HEK293 (cell line): ENCODE measurements around the gene CXXC5.
A peak's percentile ranks its signal among the peaks of the same experiment; 100 is the strongest.

Source experiments
- CTCF ChIA-PET: fragments of 350-600 bp; formaldehyde crosslinking; extraction: SDS; loops from one replicate; lab custom pipeline; 2021; ENCODE audit warnings: antibody characterized with exemption; lab: Yijun Ruan, JAX
- POLR2A ChIA-PET: fragments of 300-600 bp; formaldehyde crosslinking; extraction: SDS; loops from one replicate; lab custom pipeline; 2020; ENCODE audit warnings: antibody characterized with exemption, inconsistent platforms; lab: Yijun Ruan, JAX
- H3K27ac ChIP-seq: fragments of 200-500 bp; sonication (Bioruptor generic); 2 replicates; pipeline ENCODE4 v1.5.1; 2014; ENCODE audit warnings: low read depth, low read length, control low read depth, inconsistent platforms; ENCODE audit errors: extremely low read depth
- H3K36me3 ChIP-seq, 2 experiments: fragments of 200-500 bp in 1 of 2; sonication (Bioruptor generic) in 1 of 2; 1 replicate in 1 of 2; 2 replicates in 1 of 2; pipeline ENCODE4 v1.5.1; 2014 to 2017; ENCODE audit warnings: inconsistent platforms in 2 of 2, low read length in 2 of 2; ENCODE audit not compliant: control insufficient read depth in 2 of 2, insufficient read depth in 1 of 2
- H3K4me1 ChIP-seq: fragments of 200-500 bp; sonication (Bioruptor generic); 2 replicates; pipeline ENCODE4 v1.5.1; 2014; ENCODE audit warnings: mild to moderate bottlenecking, low read length, inconsistent platforms; ENCODE audit not compliant: control insufficient read depth, insufficient read depth
- H3K4me3 ChIP-seq: 2 replicates; pipeline ENCODE4 v1.5.1; 2011; ENCODE audit warnings: low read depth, mild to moderate bottlenecking, control low read depth, low read length, moderate library complexity
- H3K9me3 ChIP-seq: fragments of 200-500 bp; sonication (Bioruptor generic); 2 replicates; pipeline ENCODE4 v1.5.1; 2014; ENCODE audit warnings: low read depth, low read length, inconsistent platforms; ENCODE audit not compliant: control insufficient read depth, insufficient read depth
- AEBP2 ChIP-seq: fragments of 450-650 bp; formaldehyde crosslinking; IDR thresholded peaks from 2 replicates; pipeline ENCODE4 v1.5.1; 2016; ENCODE audit warnings: missing biosample characterization, missing genetic modification characterization, borderline replicate concordance
- ELK4 ChIP-seq: IDR thresholded peaks from 2 replicates; pipeline ENCODE4 v1.6.1; 2011; ENCODE audit warnings: mild to moderate bottlenecking, low read depth, low read length, borderline replicate concordance
- GLIS1 ChIP-seq: fragments of 450-650 bp; formaldehyde crosslinking; IDR thresholded peaks from 2 replicates; pipeline ENCODE4 v1.5.1; 2016; ENCODE audit warnings: missing biosample characterization, missing genetic modification characterization
- GLIS2 ChIP-seq: fragments of 450-650 bp; formaldehyde crosslinking; IDR thresholded peaks from 2 replicates; pipeline ENCODE4 v1.5.1; 2016; ENCODE audit warnings: missing biosample characterization, missing genetic modification characterization
- MYNN ChIP-seq: fragments of 450-650 bp; formaldehyde crosslinking; IDR thresholded peaks from 2 replicates; pipeline ENCODE4 v1.5.1; 2016; ENCODE audit warnings: missing biosample characterization, missing genetic modification characterization, borderline replicate concordance
- PBX3 ChIP-seq: sonication (generic); formaldehyde crosslinking; IDR thresholded peaks from 2 replicates; pipeline ENCODE4 v1.8.1; 2022; ENCODE audit warnings: mild to moderate bottlenecking, moderate library complexity, missing genetic modification reagents
- PRDM1 ChIP-seq: fragments of 450-650 bp; formaldehyde crosslinking; IDR thresholded peaks from 2 replicates; pipeline ENCODE4; 2016; ENCODE audit warnings: missing biosample characterization, missing genetic modification characterization
- REST ChIP-seq: fragments of 450-650 bp; formaldehyde crosslinking; IDR thresholded peaks from 2 replicates; pipeline ENCODE4 v1.5.1; 2016; ENCODE audit warnings: missing biosample characterization, missing genetic modification characterization
- SP2 ChIP-seq: fragments of 450-650 bp; formaldehyde crosslinking; IDR thresholded peaks from 2 replicates; pipeline ENCODE4 v1.5.1; 2016; ENCODE audit warnings: missing biosample characterization, missing genetic modification characterization
- ZIC2 ChIP-seq: fragments of 450-650 bp; formaldehyde crosslinking; IDR thresholded peaks from 2 replicates; pipeline ENCODE4 v1.5.1; 2016; ENCODE audit warnings: missing biosample characterization, missing genetic modification characterization
- ZNF175 ChIP-seq: fragments of 450-650 bp; formaldehyde crosslinking; IDR thresholded peaks from 2 replicates; pipeline ENCODE4 v1.5.1; 2016; ENCODE audit warnings: missing biosample characterization, missing genetic modification characterization
- ZNF19 ChIP-seq: fragments of 450-650 bp; formaldehyde crosslinking; IDR thresholded peaks from 2 replicates; pipeline ENCODE4; 2016; ENCODE audit warnings: missing biosample characterization, missing genetic modification characterization, low read depth
- ZNF280D ChIP-seq: fragments of 450-650 bp; formaldehyde crosslinking; IDR thresholded peaks from 2 replicates; pipeline ENCODE4 v1.5.1; 2016; ENCODE audit warnings: missing biosample characterization, missing genetic modification characterization
- ZNF354C ChIP-seq: fragments of 450-650 bp; formaldehyde crosslinking; IDR thresholded peaks from 2 replicates; pipeline ENCODE4 v1.5.1; 2016; ENCODE audit warnings: missing biosample characterization, missing genetic modification characterization, low read depth, borderline replicate concordance
- ZNF416 ChIP-seq: fragments of 450-650 bp; formaldehyde crosslinking; IDR thresholded peaks from 2 replicates; pipeline ENCODE4 v1.5.1; 2016; ENCODE audit warnings: missing biosample characterization, missing genetic modification characterization
- ZNF501 ChIP-seq: fragments of 450-650 bp; formaldehyde crosslinking; IDR thresholded peaks from 2 replicates; pipeline ENCODE4 v1.5.1; 2016; ENCODE audit warnings: missing biosample characterization, missing genetic modification characterization
- ZNF510 ChIP-seq: fragments of 450-650 bp; formaldehyde crosslinking; IDR thresholded peaks from 2 replicates; pipeline ENCODE4 v1.5.1; 2018; ENCODE audit warnings: mild to moderate bottlenecking, missing genetic modification characterization, missing biosample characterization; ENCODE audit not compliant: insufficient replicate concordance
- ZNF560 ChIP-seq: fragments of 450-650 bp; formaldehyde crosslinking; IDR thresholded peaks from 2 replicates; pipeline ENCODE4 v1.5.1; 2017; ENCODE audit warnings: missing biosample characterization, missing genetic modification characterization, borderline replicate concordance

Gene CXXC5

GRCh38 chr5:139683295-139684271 is 35.4 kb downstream of the CXXC5 start:
- CTCF ChIA-PET = interaction anchor here (0.7 to 2.8 kb wide), 3 partner anchors 23 to 358 kb away, joined by 4 to 9 read pairs (median 5); no protein-coding TSS in a partner anchor
- Histone ChIP-seq H3K27ac (no peak overlapping the region), H3K4me1 (no peaks in the 10 kb centered on the region), H3K36me3 (peaks cover 0 to 24% of the 10 kb centered on the region in 2 experiments; a peak in 1 of 3 replicates), H3K4me3 (no peak overlapping the region), H3K9me3 (no peaks in the 10 kb centered on the region)
- POLR2A ChIA-PET = no interaction called here
- TF ChIP-seq MYNN = peak; percentile 58; the same call in 1 of the 2 replicates
- peak; percentile 54 for TF ChIP-seq GLIS2 (tag by site-specific recombination)
- TF ChIP-seq ZIC2 = peak; percentile 83
- TF ChIP-seq AEBP2 (tag by site-specific recombination) = no peak
- TF ChIP-seq SP2 (tag by site-specific recombination) = no peak
- no peak for TF ChIP-seq ZNF416
- TF ChIP-seq ZNF280D (tag by site-specific recombination) = no peak
- no peak for TF ChIP-seq PRDM1 (tag by site-specific recombination)
- no peak for TF ChIP-seq ELK4
- peak; percentile 67 for TF ChIP-seq GLIS1 (tag by site-specific recombination)

- ChIA-PET CTCF (interaction anchor here (0.7 to 2.8 kb wide), 5 partner anchors 46 to 357 kb away, joined by 3 to 9 read pairs (median 4); no protein-coding TSS in a partner anchor), POLR2A (no interaction called here)
- no peak overlapping the region for H3K4me3 ChIP-seq
- H3K27ac ChIP-seq = no peak overlapping the region
- H3K9me3 ChIP-seq = no peaks in the 10 kb centered on the region
- H3K36me3 ChIP-seq = peaks cover 0 to 24% of the 10 kb centered on the region in 2 experiments; a peak in 1 of 3 replicates
- H3K4me1 ChIP-seq = no peaks in the 10 kb centered on the region
- TF ChIP-seq ZNF560 (tag by site-specific recombination) = no peak
- TF ChIP-seq REST (tag by site-specific recombination) = no peak
- no peak for TF ChIP-seq ZNF19 (tag by site-specific recombination)
- no peak for TF ChIP-seq PBX3 (CRISPR knock-in tag)
- TF ChIP-seq ZNF501 (tag by site-specific recombination) = no peak
- TF ChIP-seq ZNF510 (tag by site-specific recombination) = no peak
- no peak for TF ChIP-seq ZNF280D (tag by site-specific recombination)
- no peak for TF ChIP-seq SP2 (tag by site-specific recombination)
- no peak for TF ChIP-seq ZNF175 (tag by site-specific recombination)
- no peak for TF ChIP-seq ZNF354C (tag by site-specific recombination)
These were observed 36.3 kb downstream of the CXXC5 start for GRCh38 chr5:139684350-139684880.
